HEK293 (cell line): ENCODE results near the gene CRK.

Experiments used
- KLF16 ChIP-seq: fragments of 450-650 bp; formaldehyde crosslinking; IDR thresholded peaks from 2 replicates; pipeline ENCODE4 v1.5.1; 2017; ENCODE audit warnings: missing biosample characterization, missing genetic modification characterization
- REPIN1 ChIP-seq: fragments of 450-650 bp; formaldehyde crosslinking; IDR thresholded peaks from 2 replicates; pipeline ENCODE4 v1.5.1; 2017; ENCODE audit warnings: missing biosample characterization, missing genetic modification characterization, low read depth
- ZNF274 ChIP-seq, 2 experiments: fragments of 200-500 bp in 1 of 2; fragments of 450-650 bp in 1 of 2; sonication (Bioruptor generic) in 1 of 2; formaldehyde crosslinking in 1 of 2; IDR thresholded peaks; 2 replicates each; pipeline versions ENCODE4 v1.5.1 to v1.6.1; 2014 to 2016; ENCODE audit warnings: borderline replicate concordance in 1 of 2, inconsistent platforms in 1 of 2, low read length in 1 of 2, missing biosample characterization in 1 of 2, missing genetic modification characterization in 1 of 2
- ZNF596 ChIP-seq: fragments of 450-650 bp; IDR thresholded peaks from 2 replicates; pipeline ENCODE4 v1.5.0; 2018; ENCODE audit warnings: missing biosample characterization, mild to moderate bottlenecking, missing genetic modification characterization, moderate library complexity
- TF ChIP-seq, protein P1 (sequence below): fragments of 450-650 bp; formaldehyde crosslinking; IDR thresholded peaks from 2 replicates; pipeline ENCODE4 v1.5.1; 2016; ENCODE audit warnings: missing biosample characterization, missing genetic modification characterization
- TF ChIP-seq, protein P2 (sequence below): fragments of 450-650 bp; formaldehyde crosslinking; IDR thresholded peaks from 2 replicates; pipeline ENCODE4 v1.5.1; 2016; ENCODE audit warnings: missing biosample characterization, missing genetic modification characterization

DNA sequence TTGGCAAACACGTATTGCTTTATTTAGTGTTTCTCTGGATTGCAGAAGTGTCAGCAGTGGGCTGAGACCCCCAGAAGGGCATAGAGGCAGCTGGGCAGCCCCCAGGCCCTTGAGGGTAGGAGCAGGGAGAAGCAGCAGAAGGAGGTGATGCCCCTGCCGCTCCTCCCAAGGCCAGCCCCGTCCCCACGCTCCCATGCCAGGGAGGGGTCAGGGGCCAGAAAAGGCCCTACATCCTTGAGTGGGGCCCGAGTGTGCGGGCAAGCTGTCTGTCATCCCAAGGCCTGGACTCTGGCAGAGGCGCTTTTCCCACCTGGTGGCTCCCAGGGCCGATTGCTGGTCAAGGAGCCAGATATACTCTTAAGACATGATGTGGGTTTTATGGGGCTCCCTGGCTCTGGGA, 8.2 kb upstream of the CRK start:
- TF ChIP-seq, protein P1, sequence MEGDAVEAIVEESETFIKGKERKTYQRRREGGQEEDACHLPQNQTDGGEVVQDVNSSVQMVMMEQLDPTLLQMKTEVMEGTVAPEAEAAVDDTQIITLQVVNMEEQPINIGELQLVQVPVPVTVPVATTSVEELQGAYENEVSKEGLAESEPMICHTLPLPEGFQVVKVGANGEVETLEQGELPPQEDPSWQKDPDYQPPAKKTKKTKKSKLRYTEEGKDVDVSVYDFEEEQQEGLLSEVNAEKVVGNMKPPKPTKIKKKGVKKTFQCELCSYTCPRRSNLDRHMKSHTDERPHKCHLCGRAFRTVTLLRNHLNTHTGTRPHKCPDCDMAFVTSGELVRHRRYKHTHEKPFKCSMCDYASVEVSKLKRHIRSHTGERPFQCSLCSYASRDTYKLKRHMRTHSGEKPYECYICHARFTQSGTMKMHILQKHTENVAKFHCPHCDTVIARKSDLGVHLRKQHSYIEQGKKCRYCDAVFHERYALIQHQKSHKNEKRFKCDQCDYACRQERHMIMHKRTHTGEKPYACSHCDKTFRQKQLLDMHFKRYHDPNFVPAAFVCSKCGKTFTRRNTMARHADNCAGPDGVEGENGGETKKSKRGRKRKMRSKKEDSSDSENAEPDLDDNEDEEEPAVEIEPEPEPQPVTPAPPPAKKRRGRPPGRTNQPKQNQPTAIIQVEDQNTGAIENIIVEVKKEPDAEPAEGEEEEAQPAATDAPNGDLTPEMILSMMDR (tag by site-specific recombination) = no peak
- TF ChIP-seq KLF16 (tag by site-specific recombination) (no peak), ZNF596 (tag by site-specific recombination) (no peak), REPIN1 (tag by site-specific recombination) (no peak), ZNF274 (IDR thresholded peaks at IDR 0.05; ENCODE audit: low read length) (no peak), ZNF274 (tag by site-specific recombination; IDR thresholded peaks at IDR 0.05; ENCODE audit: borderline replicate concordance) (no peak)
- TF ChIP-seq, protein P2, sequence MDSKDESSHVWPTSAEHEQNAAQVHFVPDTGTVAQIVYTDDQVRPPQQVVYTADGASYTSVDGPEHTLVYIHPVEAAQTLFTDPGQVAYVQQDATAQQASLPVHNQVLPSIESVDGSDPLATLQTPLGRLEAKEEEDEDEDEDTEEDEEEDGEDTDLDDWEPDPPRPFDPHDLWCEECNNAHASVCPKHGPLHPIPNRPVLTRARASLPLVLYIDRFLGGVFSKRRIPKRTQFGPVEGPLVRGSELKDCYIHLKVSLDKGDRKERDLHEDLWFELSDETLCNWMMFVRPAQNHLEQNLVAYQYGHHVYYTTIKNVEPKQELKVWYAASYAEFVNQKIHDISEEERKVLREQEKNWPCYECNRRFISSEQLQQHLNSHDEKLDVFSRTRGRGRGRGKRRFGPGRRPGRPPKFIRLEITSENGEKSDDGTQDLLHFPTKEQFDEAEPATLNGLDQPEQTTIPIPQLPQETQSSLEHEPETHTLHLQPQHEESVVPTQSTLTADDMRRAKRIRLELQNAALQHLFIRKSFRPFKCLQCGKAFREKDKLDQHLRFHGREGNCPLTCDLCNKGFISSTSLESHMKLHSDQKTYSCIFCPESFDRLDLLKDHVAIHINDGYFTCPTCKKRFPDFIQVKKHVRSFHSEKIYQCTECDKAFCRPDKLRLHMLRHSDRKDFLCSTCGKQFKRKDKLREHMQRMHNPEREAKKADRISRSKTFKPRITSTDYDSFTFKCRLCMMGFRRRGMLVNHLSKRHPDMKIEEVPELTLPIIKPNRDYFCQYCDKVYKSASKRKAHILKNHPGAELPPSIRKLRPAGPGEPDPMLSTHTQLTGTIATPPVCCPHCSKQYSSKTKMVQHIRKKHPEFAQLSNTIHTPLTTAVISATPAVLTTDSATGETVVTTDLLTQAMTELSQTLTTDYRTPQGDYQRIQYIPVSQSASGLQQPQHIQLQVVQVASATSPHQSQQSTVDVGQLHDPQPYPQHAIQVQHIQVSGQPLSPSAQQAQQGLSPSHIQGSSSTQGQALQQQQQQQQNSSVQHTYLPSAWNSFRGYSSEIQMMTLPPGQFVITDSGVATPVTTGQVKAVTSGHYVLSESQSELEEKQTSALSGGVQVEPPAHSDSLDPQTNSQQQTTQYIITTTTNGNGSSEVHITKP (tag by site-specific recombination) = no peak
